Natural killer cell treated with Interleukin-12 subunit alpha and Interleukin-12 subunit beta and Interleukin-15 and Interleukin-18, amount 100 ng/mL, for 72 hours (primary cell): ENCODE results near the gene GRM4. TPM values are rescaled to one million over a fixed set of nuclear protein-coding genes. Genes with fewer than 3 reads are reported as not detected.

Experiments
- ATAC-seq, 2 donors: fragments of 150-1000 bp; cut with Tn5 transposase in 1 of 2; sonication (Bioruptor Pico), chemical (Tn5 transposase) in 1 of 2; 2 replicates each; pipeline ENCODE4 v1.10.0; 2021
- DNase-seq: peaks from one replicate; pipeline ENCODE4 v3.0.0; 2022; ENCODE audit warnings: low spot score
- H3K27ac Mint-ChIP-seq, 2 donors: 1 replicate in 1 of 2; 2 replicates in 1 of 2; pipeline ENCODE4 v1.8.0; 2022; ENCODE audit warnings: mixed read lengths in 2 of 2, mild to moderate bottlenecking in 1 of 2, moderate library complexity in 1 of 2
- H3K27me3 Mint-ChIP-seq, 2 donors: 1 replicate in 1 of 2; 2 replicates in 1 of 2; pipeline ENCODE4 v1.8.0; 2022; ENCODE audit warnings: mixed read lengths in 2 of 2
- H3K36me3 Mint-ChIP-seq: one replicate; pipeline ENCODE4 v1.8.0; 2022; ENCODE audit warnings: mixed read lengths
- H3K4me1 Mint-ChIP-seq, 2 donors: 1 replicate in 1 of 2; 2 replicates in 1 of 2; pipeline ENCODE4 v1.8.0; 2022; ENCODE audit warnings: low read depth in 2 of 2, mixed read lengths in 2 of 2, mild to moderate bottlenecking in 1 of 2
- H3K4me3 Mint-ChIP-seq: one replicate; pipeline ENCODE4 v1.8.0; 2022; ENCODE audit warnings: mixed read lengths
- H3K9me3 Mint-ChIP-seq: 2 replicates; pipeline ENCODE4 v1.8.0; 2022; ENCODE audit warnings: mixed read lengths
- total RNA-seq, 2 donors: library from RNA; stranded (reverse); gene quantifications; one replicate each; pipeline ENCODE4 v1.2.3, GENCODE V29; 2022

The GRM4 gene
- total RNA-seq, 2 donors from 2014 or later = not detected

- no peak for DNase-seq
- H3K27ac Mint-ChIP-seq = no peak overlapping the region
- H3K4me1 Mint-ChIP-seq = peaks cover 0 to 2% of the 10 kb centered on the region in 2 donors
- H3K9me3 Mint-ChIP-seq = no peaks in the 10 kb centered on the region
- no peaks in the 10 kb centered on the region for H3K27me3 Mint-ChIP-seq
- no peak for ATAC-seq
- H3K4me3 Mint-ChIP-seq = no peak overlapping the region
- H3K36me3 Mint-ChIP-seq = no peaks in the 10 kb centered on the region
Observed at GRCh38 chr6:34086558-34086957, 59.3 kb downstream of the GRM4 start.

GRCh38 chr6:34085453-34086170 is 60.3 kb downstream of the GRM4 start:
- H3K27ac Mint-ChIP-seq = no peak overlapping the region
- no peak overlapping the region for H3K4me3 Mint-ChIP-seq
- H3K4me1 Mint-ChIP-seq = peaks cover 0 to 5% of the 10 kb centered on the region in 2 donors
- DNase-seq (no peak), ATAC-seq (no peak)
- H3K9me3 Mint-ChIP-seq = no peaks in the 10 kb centered on the region
- H3K27me3 Mint-ChIP-seq = peaks cover 0 to 4% of the 10 kb centered on the region in 2 donors
- no peaks in the 10 kb centered on the region for H3K36me3 Mint-ChIP-seq

- Mint-ChIP-seq H3K27me3 (peaks cover 0 to 4% of the 10 kb centered on the region in 2 donors), H3K4me1 (peaks cover 0 to 5% of the 10 kb centered on the region in 2 donors), H3K36me3 (no peaks in the 10 kb centered on the region), H3K27ac (no peak overlapping the region), H3K9me3 (no peaks in the 10 kb centered on the region), H3K4me3 (no peak overlapping the region)
- no peak for ATAC-seq
- DNase-seq = no peak
Observed at GRCh38 chr6:34084591-34085290, 61.1 kb downstream of the GRM4 start.

- Mint-ChIP-seq H3K27ac (no peak overlapping the region), H3K9me3 (no peaks in the 10 kb centered on the region), H3K36me3 (no peaks in the 10 kb centered on the region), H3K4me3 (no peak overlapping the region), H3K27me3 (peaks cover 4 to 9% of the 10 kb centered on the region in 2 donors), H3K4me1 (peaks cover 0 to 5% of the 10 kb centered on the region in 2 donors)
- no peak for ATAC-seq
- DNase-seq = no peak
Observed at GRCh38 chr6:34082864-34083626, 62.8 kb downstream of the GRM4 start.

GRCh38 chr6:34082348-34082747 is 63.5 kb downstream of the GRM4 start:
- peaks cover 4 to 10% of the 10 kb centered on the region in 2 donors for H3K27me3 Mint-ChIP-seq
- H3K27ac Mint-ChIP-seq = no peak overlapping the region
- H3K9me3 Mint-ChIP-seq = no peaks in the 10 kb centered on the region
- H3K36me3 Mint-ChIP-seq = no peaks in the 10 kb centered on the region
- DNase-seq = no peak
- no peak for ATAC-seq
- no peak overlapping the region for H3K4me3 Mint-ChIP-seq
- H3K4me1 Mint-ChIP-seq = peaks cover 0 to 5% of the 10 kb centered on the region in 2 donors

GRCh38 chr6:34080357-34080756 is 65.5 kb downstream of the GRM4 start:
- peaks cover 4 to 10% of the 10 kb centered on the region in 2 donors for H3K27me3 Mint-ChIP-seq
- ATAC-seq (no peak), DNase-seq (no peak)
- no peak overlapping the region for H3K4me3 Mint-ChIP-seq
- H3K9me3 Mint-ChIP-seq = no peaks in the 10 kb centered on the region
- H3K4me1 Mint-ChIP-seq = peaks cover 0 to 5% of the 10 kb centered on the region in 2 donors
- no peaks in the 10 kb centered on the region for H3K36me3 Mint-ChIP-seq
- no peak overlapping the region for H3K27ac Mint-ChIP-seq

GRCh38 chr6:34079899-34080298 is 66.0 kb downstream of the GRM4 start:
- DNase-seq (no peak), ATAC-seq (no peak)
- Mint-ChIP-seq H3K4me1 (peaks cover 0 to 5% of the 10 kb centered on the region in 2 donors), H3K36me3 (no peaks in the 10 kb centered on the region), H3K27me3 (peaks cover 4 to 10% of the 10 kb centered on the region in 2 donors), H3K4me3 (no peak overlapping the region), H3K9me3 (no peaks in the 10 kb centered on the region), H3K27ac (no peak overlapping the region)

GRCh38 chr6:34075906-34076305 is 70.0 kb downstream of the GRM4 start:
- no peak for ATAC-seq
- DNase-seq = no peak
- H3K4me1 Mint-ChIP-seq = no peaks in the 10 kb centered on the region
- H3K9me3 Mint-ChIP-seq = no peaks in the 10 kb centered on the region
- H3K36me3 Mint-ChIP-seq = no peaks in the 10 kb centered on the region
- H3K4me3 Mint-ChIP-seq = no peak overlapping the region
- H3K27me3 Mint-ChIP-seq = peaks cover 0 to 10% of the 10 kb centered on the region in 2 donors
- H3K27ac Mint-ChIP-seq = no peak overlapping the region

- peaks cover 0 to 10% of the 10 kb centered on the region in 2 donors for H3K27me3 Mint-ChIP-seq
- no peak overlapping the region for H3K4me3 Mint-ChIP-seq
- H3K36me3 Mint-ChIP-seq = no peaks in the 10 kb centered on the region
- H3K4me1 Mint-ChIP-seq = no peaks in the 10 kb centered on the region
- no peak overlapping the region for H3K27ac Mint-ChIP-seq
- DNase-seq (no peak), ATAC-seq (no peak)
- H3K9me3 Mint-ChIP-seq = no peaks in the 10 kb centered on the region
Observed at GRCh38 chr6:34074064-34074742, 71.7 kb downstream of the GRM4 start.

- DNase-seq (no peak), ATAC-seq (no peak)
- H3K4me3 Mint-ChIP-seq = no peak overlapping the region
- peaks cover 0 to 6% of the 10 kb centered on the region in 2 donors for H3K27me3 Mint-ChIP-seq
- no peak overlapping the region for H3K27ac Mint-ChIP-seq
- H3K9me3 Mint-ChIP-seq = no peaks in the 10 kb centered on the region
- H3K36me3 Mint-ChIP-seq = no peaks in the 10 kb centered on the region
- no peaks in the 10 kb centered on the region for H3K4me1 Mint-ChIP-seq
Observed at GRCh38 chr6:34073540-34073939, 72.3 kb downstream of the GRM4 start.

- Mint-ChIP-seq H3K4me3 (no peak overlapping the region), H3K27me3 (no peaks in the 10 kb centered on the region), H3K27ac (no peak overlapping the region), H3K36me3 (no peaks in the 10 kb centered on the region), H3K4me1 (no peaks in the 10 kb centered on the region), H3K9me3 (no peaks in the 10 kb centered on the region)
- DNase-seq (no peak), ATAC-seq (no peak)
Observed at GRCh38 chr6:34072727-34073126, 73.2 kb downstream of the GRM4 start.

- no peak for ATAC-seq
Observed at GRCh38 chr6:34071884-34072379, 74.0 kb downstream of the GRM4 start.

GRCh38 chr6:34071136-34071883 is 74.6 kb downstream of the GRM4 start:
- H3K27ac Mint-ChIP-seq = no peak overlapping the region
- ATAC-seq (no peak), DNase-seq (no peak)
- no peaks in the 10 kb centered on the region for H3K4me1 Mint-ChIP-seq
- no peaks in the 10 kb centered on the region for H3K27me3 Mint-ChIP-seq
- H3K9me3 Mint-ChIP-seq = no peaks in the 10 kb centered on the region
- no peaks in the 10 kb centered on the region for H3K36me3 Mint-ChIP-seq
- no peak overlapping the region for H3K4me3 Mint-ChIP-seq

More at GRCh38 chr6:34071884-34072379, 74.0 kb downstream of the GRM4 start:
- H3K36me3 Mint-ChIP-seq = no peaks in the 10 kb centered on the region
- H3K27me3 Mint-ChIP-seq = no peaks in the 10 kb centered on the region
- H3K9me3 Mint-ChIP-seq = no peaks in the 10 kb centered on the region
- DNase-seq = no peak
- no peak overlapping the region for H3K4me3 Mint-ChIP-seq
- no peaks in the 10 kb centered on the region for H3K4me1 Mint-ChIP-seq
- H3K27ac Mint-ChIP-seq = no peak overlapping the region
